ENCODE results near the gene PKDCC. TPM values are rescaled to one million over a fixed set of nuclear protein-coding genes. Genes with fewer than 3 reads are reported as not detected.

PKDCC gene
- total RNA-seq, 1 experiment from 2014 or later, result 14.8 TPM

- Histone ChIP-seq H3K9me3 (ENCODE audit: control insufficient read depth, insufficient read depth, low read depth, low read length) (no peaks in the 10 kb centered on the region), H3K4me3 (ENCODE audit: low read depth in 2 of 2, low read length in 2 of 2) (no peak overlapping the region), H3K36me3 (ENCODE audit: control insufficient read depth, insufficient read depth, low read length) (no peaks in the 10 kb centered on the region), H3K27ac (ENCODE audit: low read length) (peak overlapping the region; percentile 75), H3K4me1 (ENCODE audit: control insufficient read depth, insufficient read depth, low read length) (peaks cover 37% of the 10 kb centered on the region), H3K27me3 (ENCODE audit: control insufficient read depth, insufficient read depth, low read length) (no peaks in the 10 kb centered on the region)
- POLR2A ChIA-PET, result no interaction called here
- BruUV-seq (replicated peaks), result no TSS peak
- intact Hi-C loops (cut with micrococcal nuclease; ENCODE audit: unreplicated experiment) (loop anchor here (5.0 kb wide), 1 partner anchor 228 kb away; no protein-coding TSS in a partner anchor), in situ Hi-C loops (cut with HindIII; ENCODE audit: low pct_unique_long_range_greater_than_20kb, low sequenced_read_pairs) (no loop called here)
- DNase-seq (ENCODE audit: low read depth, low spot score) (no peak), ATAC-seq (no peak)
- no peak for TF ChIP-seq CTCF (IDR thresholded peaks at IDR 0.05)
- TF ChIP-seq POLR2AphosphoS5 (IDR thresholded peaks at IDR 0.05; ENCODE audit: low read depth, low read length), result no peak
- no peak for TF ChIP-seq REST (IDR thresholded peaks at IDR 0.05; ENCODE audit: insufficient read depth in 1 of 2, low read depth in 2 of 2, low read length in 1 of 2)
- no peak for TF ChIP-seq SIN3A (IDR thresholded peaks at IDR 0.05; ENCODE audit: borderline replicate concordance, insufficient read depth, low read depth, low read length)
- TF ChIP-seq TCF7L2 (IDR thresholded peaks at IDR 0.05; ENCODE audit: low read depth, low read length), result no peak
- CTCF ChIA-PET, result no interaction called here
These were observed 51.8 kb downstream of the PKDCC start for GRCh38 chr2:42099438-42100173.

DNA sequence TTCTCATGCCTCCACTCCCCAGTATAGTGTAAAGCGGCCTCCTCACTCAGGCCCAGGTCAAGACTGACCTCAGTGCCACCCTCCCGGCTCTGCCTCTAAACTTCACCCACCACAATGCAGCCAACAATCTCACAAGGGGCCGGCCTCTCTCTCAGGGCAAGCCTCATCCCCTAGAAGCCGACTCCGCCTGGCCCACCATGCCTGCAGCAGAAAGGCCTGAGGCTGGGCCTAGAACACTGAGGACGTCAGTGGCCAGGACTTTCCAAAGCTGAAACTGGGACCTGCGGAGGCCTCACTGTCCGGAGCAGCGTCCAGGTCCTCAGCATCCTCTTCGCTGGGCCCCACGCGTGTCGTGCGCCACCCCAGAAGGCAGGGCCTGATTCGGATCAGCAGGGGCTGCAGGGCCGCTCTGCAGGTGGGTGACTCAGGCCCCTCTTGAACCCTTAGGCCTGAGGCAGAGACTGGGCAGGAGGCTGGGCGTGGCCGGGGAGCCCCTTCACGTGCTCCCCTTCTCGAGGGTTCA lies 52.9 kb downstream of the PKDCC start:
- TF ChIP-seq REST (IDR thresholded peaks at IDR 0.05; ENCODE audit: insufficient read depth in 1 of 2, low read depth in 2 of 2, low read length in 1 of 2), result no peak
- no peak for TF ChIP-seq SIN3A (IDR thresholded peaks at IDR 0.05; ENCODE audit: borderline replicate concordance, insufficient read depth, low read depth, low read length)
- TF ChIP-seq TCF7L2 (IDR thresholded peaks at IDR 0.05; ENCODE audit: low read depth, low read length), result no peak
- DNase-seq (ENCODE audit: low read depth, low spot score), result no peak
- Histone ChIP-seq H3K27me3 (ENCODE audit: control insufficient read depth, insufficient read depth, low read length) (no peaks in the 10 kb centered on the region), H3K9me3 (ENCODE audit: control insufficient read depth, insufficient read depth, low read depth, low read length) (no peaks in the 10 kb centered on the region), H3K4me1 (ENCODE audit: control insufficient read depth, insufficient read depth, low read length) (peaks cover 46% of the 10 kb centered on the region), H3K27ac (ENCODE audit: low read length) (no peak overlapping the region), H3K36me3 (ENCODE audit: control insufficient read depth, insufficient read depth, low read length) (no peaks in the 10 kb centered on the region), H3K4me3 (ENCODE audit: low read depth in 2 of 2, low read length in 2 of 2) (no peak overlapping the region)
- intact Hi-C loops (cut with micrococcal nuclease; ENCODE audit: unreplicated experiment), result no loop called here
- ChIA-PET POLR2A (no interaction called here), CTCF (no interaction called here)
- BruUV-seq (replicated peaks), result no TSS peak
- in situ Hi-C loops (cut with HindIII; ENCODE audit: low pct_unique_long_range_greater_than_20kb, low sequenced_read_pairs), result no loop called here
- ATAC-seq, result no peak

Data from Panc1 (cell line).